Glutamatergic neuron (in vitro differentiated cells): ENCODE results near the gene VGLL3. TPM values are rescaled to one million over a fixed set of nuclear protein-coding genes. Genes with fewer than 3 reads are reported as not detected.

Source experiments
- DNase-seq: peaks from one replicate; pipeline ENCODE4 v3.0.0; 2022
- H3K27ac Mint-ChIP-seq: one replicate; pipeline ENCODE4 v1.8.0; 2020; ENCODE audit warnings: mild to moderate bottlenecking, mixed read lengths, inconsistent platforms; ENCODE audit not compliant: unreplicated experiment
- H3K27me3 Mint-ChIP-seq: one replicate; pipeline ENCODE4 v1.8.0; 2020; ENCODE audit warnings: mild to moderate bottlenecking, moderate library complexity, mixed read lengths, inconsistent platforms; ENCODE audit not compliant: unreplicated experiment
- H3K36me3 Mint-ChIP-seq: one replicate; pipeline ENCODE4 v1.8.0; 2020; ENCODE audit warnings: mild to moderate bottlenecking, mixed read lengths, inconsistent platforms; ENCODE audit not compliant: unreplicated experiment
- H3K4me1 Mint-ChIP-seq: one replicate; pipeline ENCODE4 v1.8.0; 2020; ENCODE audit warnings: mild to moderate bottlenecking, low read depth, mixed read lengths, inconsistent platforms; ENCODE audit not compliant: unreplicated experiment
- H3K4me3 Mint-ChIP-seq: one replicate; pipeline ENCODE4 v1.8.0; 2020; ENCODE audit warnings: mild to moderate bottlenecking, mixed read lengths, inconsistent platforms; ENCODE audit not compliant: unreplicated experiment
- H3K9me3 Mint-ChIP-seq: one replicate; pipeline ENCODE4 v1.8.0; 2020; ENCODE audit warnings: mild to moderate bottlenecking, moderate library complexity, mixed read lengths, inconsistent platforms; ENCODE audit not compliant: unreplicated experiment
- total RNA-seq: library from RNA; stranded (reverse); fragmentation: NEBNext Ultra II Directional; extraction: Animal tissue kit (Norgen Biotek cat#: 25700); gene quantifications from one replicate; pipeline ENCODE4 v1.2.1, GENCODE V29; 2021; ENCODE audit not compliant: unreplicated experiment
- TF ChIP-seq, protein P1 (sequence below): fragments of 200-600 bp; sonication (generic); IDR thresholded peaks from one replicate; pipeline ENCODE4 v1.5.0; 2021; ENCODE audit not compliant: partially characterized antibody, unreplicated experiment

VGLL3 gene
- total RNA-seq, 1 donor from 2014 or later: 0.15 TPM

DNA sequence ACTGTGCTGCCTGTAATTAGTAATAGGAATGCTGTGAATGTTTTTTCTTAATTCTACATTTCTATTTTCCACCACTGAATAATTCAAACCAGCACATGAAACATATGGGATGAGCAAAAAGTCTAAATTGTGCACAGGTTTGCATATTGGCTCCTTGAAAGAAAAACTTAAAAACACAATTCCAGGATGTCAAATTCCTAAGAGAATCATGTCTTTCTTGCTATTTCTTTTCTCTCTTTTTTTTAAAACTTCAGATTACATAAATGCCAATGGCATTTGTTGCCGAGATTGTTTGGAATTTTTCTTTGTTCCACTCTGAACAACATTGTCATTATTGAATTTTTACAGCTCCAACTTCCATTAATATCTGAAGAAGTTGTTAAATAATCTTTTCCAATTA, 60.8 kb downstream of the VGLL3 start:
- Mint-ChIP-seq H3K4me3 (no peak overlapping the region), H3K27ac (no peak overlapping the region), H3K9me3 (no peaks in the 10 kb centered on the region), H3K36me3 (no peaks in the 10 kb centered on the region), H3K27me3 (no peaks in the 10 kb centered on the region), H3K4me1 (peaks cover 2% of the 10 kb centered on the region)
- DNase-seq: no peak
- TF ChIP-seq, protein P1, sequence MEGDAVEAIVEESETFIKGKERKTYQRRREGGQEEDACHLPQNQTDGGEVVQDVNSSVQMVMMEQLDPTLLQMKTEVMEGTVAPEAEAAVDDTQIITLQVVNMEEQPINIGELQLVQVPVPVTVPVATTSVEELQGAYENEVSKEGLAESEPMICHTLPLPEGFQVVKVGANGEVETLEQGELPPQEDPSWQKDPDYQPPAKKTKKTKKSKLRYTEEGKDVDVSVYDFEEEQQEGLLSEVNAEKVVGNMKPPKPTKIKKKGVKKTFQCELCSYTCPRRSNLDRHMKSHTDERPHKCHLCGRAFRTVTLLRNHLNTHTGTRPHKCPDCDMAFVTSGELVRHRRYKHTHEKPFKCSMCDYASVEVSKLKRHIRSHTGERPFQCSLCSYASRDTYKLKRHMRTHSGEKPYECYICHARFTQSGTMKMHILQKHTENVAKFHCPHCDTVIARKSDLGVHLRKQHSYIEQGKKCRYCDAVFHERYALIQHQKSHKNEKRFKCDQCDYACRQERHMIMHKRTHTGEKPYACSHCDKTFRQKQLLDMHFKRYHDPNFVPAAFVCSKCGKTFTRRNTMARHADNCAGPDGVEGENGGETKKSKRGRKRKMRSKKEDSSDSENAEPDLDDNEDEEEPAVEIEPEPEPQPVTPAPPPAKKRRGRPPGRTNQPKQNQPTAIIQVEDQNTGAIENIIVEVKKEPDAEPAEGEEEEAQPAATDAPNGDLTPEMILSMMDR: no peak

DNA sequence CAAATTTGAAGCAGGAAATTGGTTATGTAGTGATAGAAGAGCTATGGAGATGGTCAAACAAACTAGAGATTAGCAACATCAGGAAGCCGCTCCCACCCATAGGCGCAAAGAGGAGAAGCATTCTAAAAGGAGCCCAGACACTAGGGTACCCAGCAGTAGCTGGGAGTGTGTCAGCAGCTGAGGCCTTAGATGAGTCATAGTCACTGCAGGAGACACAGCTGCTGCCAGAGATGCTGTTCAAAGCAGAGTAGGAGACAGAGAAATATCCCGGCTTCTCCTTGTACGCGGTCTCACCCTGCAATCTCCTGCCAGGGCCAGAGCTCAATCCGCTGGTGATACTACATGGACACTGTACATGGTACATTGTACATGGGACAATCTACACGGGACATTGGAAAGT, 61.9 kb downstream of the VGLL3 start:
- Mint-ChIP-seq H3K36me3 (no peaks in the 10 kb centered on the region), H3K27me3 (no peaks in the 10 kb centered on the region), H3K4me3 (no peak overlapping the region), H3K9me3 (no peaks in the 10 kb centered on the region), H3K27ac (no peak overlapping the region), H3K4me1 (no peaks in the 10 kb centered on the region)
- DNase-seq: no peak
- TF ChIP-seq, protein P1: no peak

DNA sequence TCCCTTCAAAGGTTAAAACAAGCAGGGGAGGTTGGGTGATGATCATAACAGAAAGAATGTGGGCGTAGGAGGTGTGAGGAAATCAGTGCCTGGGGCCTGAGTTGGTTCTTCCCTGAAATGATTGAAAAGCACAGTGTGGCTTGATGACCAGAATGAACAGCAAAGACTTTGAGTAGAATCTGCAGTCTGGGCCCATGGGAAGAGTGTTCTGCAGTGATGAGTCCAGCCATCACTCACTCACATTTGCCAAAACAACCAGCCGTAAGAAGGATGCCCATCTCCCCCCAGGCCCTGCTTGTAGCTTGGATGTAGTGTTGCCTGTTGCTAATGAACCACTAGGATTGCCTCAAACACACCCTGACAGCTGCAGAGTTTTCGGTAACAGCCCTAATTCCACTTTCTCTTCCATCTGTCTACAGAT, 67.9 kb downstream of the VGLL3 start:
- no peak for DNase-seq
- no peak overlapping the region for H3K4me3 Mint-ChIP-seq
- peaks cover 4% of the 10 kb centered on the region for H3K4me1 Mint-ChIP-seq
- TF ChIP-seq, protein P1: no peak
- peak overlapping the region; percentile 84 for H3K27ac Mint-ChIP-seq
- H3K9me3 Mint-ChIP-seq: no peaks in the 10 kb centered on the region
- no peaks in the 10 kb centered on the region for H3K36me3 Mint-ChIP-seq
- H3K27me3 Mint-ChIP-seq: peaks cover 4% of the 10 kb centered on the region

DNA sequence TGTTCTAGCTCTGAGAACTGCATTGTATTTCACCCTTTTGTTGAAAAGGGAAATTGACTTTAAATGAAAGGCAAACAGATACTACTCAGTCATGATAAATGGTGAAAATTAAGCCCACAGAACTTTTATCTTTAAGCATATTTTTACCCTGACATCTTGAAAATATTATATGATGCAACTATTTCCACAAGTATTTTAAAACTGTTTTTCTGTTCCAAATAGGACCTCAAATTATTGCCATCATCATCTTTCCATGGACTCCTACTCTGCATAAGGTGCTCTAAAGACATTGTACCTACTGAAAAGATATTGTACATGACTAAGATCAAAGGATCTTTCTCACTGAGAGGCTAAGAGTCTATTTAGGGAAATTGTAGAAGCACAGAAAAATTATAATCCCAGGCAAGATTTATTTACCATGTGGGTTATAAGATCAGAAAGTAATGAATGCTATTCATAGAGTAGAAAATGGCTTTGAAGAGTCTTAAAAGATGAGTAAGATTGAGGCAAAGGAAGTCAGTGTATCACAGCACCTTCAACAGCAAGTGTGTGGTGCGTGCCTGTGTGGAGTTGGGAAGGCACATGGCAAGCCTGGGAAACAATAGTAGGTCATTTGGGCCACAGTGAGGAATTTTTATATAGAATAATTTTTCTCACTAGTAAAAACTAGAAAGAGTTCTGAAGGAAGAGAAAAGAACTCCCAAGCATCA, 68.8 kb downstream of the VGLL3 start:
- H3K27me3 Mint-ChIP-seq: peaks cover 4% of the 10 kb centered on the region
- DNase-seq: no peak
- TF ChIP-seq, protein P1: no peak
- no peaks in the 10 kb centered on the region for H3K9me3 Mint-ChIP-seq
- no peak overlapping the region for H3K4me3 Mint-ChIP-seq
- peaks cover 4% of the 10 kb centered on the region for H3K4me1 Mint-ChIP-seq
- H3K27ac Mint-ChIP-seq: no peak overlapping the region
- H3K36me3 Mint-ChIP-seq: no peaks in the 10 kb centered on the region

DNA sequence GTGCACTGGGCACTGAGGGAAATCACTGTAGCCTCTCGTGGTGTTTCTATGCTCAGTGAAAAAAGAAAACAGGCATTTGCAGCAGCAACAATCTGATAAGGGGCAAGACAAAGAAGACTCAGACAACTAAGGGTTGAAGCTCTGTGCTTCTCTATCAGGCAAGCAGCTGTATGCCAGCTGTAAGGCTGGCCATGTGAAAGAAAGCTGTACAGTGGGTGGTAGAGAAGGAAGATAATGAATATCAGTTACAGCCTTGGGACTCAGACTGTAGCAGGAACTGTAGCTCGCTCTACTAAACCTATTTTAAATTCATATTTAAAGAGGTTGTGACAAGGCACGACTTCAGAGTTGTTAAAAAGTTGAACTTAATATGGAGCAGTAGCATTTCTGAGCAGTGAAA, 76.3 kb downstream of the VGLL3 start:
- no peak for DNase-seq
- H3K27me3 Mint-ChIP-seq: no peaks in the 10 kb centered on the region
- no peak overlapping the region for H3K27ac Mint-ChIP-seq
- no peaks in the 10 kb centered on the region for H3K9me3 Mint-ChIP-seq
- no peaks in the 10 kb centered on the region for H3K36me3 Mint-ChIP-seq
- TF ChIP-seq, protein P1: no peak
- no peak overlapping the region for H3K4me3 Mint-ChIP-seq
- no peaks in the 10 kb centered on the region for H3K4me1 Mint-ChIP-seq
